B cell (primary cell): ENCODE measurements around the gene NTRK2.

Source experiments
- EZH2 ChIP-seq: IDR thresholded peaks from 2 replicates; pipeline ENCODE4 v1.6.1; 2012; ENCODE audit warnings: borderline replicate concordance, low read depth, mild to moderate bottlenecking, moderate library complexity, low read length; ENCODE audit not compliant: insufficient read depth, poor library complexity, severe bottlenecking
- TF ChIP-seq, protein P1 (sequence below): fragments of 200-600 bp; IDR thresholded peaks from one replicate; pipeline ENCODE4 v1.8.0; 2022; ENCODE audit warnings: antibody characterized with exemption, mild to moderate bottlenecking

GRCh38 chr9:84835745-84836144 lies 166.2 kb downstream of the NTRK2 start:
- TF ChIP-seq, protein P1, sequence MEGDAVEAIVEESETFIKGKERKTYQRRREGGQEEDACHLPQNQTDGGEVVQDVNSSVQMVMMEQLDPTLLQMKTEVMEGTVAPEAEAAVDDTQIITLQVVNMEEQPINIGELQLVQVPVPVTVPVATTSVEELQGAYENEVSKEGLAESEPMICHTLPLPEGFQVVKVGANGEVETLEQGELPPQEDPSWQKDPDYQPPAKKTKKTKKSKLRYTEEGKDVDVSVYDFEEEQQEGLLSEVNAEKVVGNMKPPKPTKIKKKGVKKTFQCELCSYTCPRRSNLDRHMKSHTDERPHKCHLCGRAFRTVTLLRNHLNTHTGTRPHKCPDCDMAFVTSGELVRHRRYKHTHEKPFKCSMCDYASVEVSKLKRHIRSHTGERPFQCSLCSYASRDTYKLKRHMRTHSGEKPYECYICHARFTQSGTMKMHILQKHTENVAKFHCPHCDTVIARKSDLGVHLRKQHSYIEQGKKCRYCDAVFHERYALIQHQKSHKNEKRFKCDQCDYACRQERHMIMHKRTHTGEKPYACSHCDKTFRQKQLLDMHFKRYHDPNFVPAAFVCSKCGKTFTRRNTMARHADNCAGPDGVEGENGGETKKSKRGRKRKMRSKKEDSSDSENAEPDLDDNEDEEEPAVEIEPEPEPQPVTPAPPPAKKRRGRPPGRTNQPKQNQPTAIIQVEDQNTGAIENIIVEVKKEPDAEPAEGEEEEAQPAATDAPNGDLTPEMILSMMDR = no peak
- no peak for TF ChIP-seq EZH2
